ENCODE measurements around the gene NOX5. TPM values are rescaled to one million over a fixed set of nuclear protein-coding genes. Genes with fewer than 3 reads are reported as not detected.

The NOX5 gene
- total RNA-seq, 1 donor from 2014 or later, result 0.14 TPM

GRCh38 chr15:68993276-68993675 lies 21.2 kb upstream of the NOX5 start:
- no peaks in the 10 kb centered on the region for H3K4me1 ChIP-seq
- no peaks in the 10 kb centered on the region for H3K9me3 ChIP-seq
- DNase-seq, result no peak
- intact Hi-C loops (cut with DNase I), result no loop called here
- H3K4me3 ChIP-seq, result no peak overlapping the region
- H3K27me3 ChIP-seq, result no peaks in the 10 kb centered on the region
- no peaks in the 10 kb centered on the region for H3K36me3 ChIP-seq
- TF ChIP-seq, protein P1, sequence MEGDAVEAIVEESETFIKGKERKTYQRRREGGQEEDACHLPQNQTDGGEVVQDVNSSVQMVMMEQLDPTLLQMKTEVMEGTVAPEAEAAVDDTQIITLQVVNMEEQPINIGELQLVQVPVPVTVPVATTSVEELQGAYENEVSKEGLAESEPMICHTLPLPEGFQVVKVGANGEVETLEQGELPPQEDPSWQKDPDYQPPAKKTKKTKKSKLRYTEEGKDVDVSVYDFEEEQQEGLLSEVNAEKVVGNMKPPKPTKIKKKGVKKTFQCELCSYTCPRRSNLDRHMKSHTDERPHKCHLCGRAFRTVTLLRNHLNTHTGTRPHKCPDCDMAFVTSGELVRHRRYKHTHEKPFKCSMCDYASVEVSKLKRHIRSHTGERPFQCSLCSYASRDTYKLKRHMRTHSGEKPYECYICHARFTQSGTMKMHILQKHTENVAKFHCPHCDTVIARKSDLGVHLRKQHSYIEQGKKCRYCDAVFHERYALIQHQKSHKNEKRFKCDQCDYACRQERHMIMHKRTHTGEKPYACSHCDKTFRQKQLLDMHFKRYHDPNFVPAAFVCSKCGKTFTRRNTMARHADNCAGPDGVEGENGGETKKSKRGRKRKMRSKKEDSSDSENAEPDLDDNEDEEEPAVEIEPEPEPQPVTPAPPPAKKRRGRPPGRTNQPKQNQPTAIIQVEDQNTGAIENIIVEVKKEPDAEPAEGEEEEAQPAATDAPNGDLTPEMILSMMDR (IDR thresholded peaks at IDR 0.05), result no peak
- H3K27ac ChIP-seq, result no peak overlapping the region
- no peak for ATAC-seq

- H3K27ac ChIP-seq, result no peak overlapping the region
- H3K4me3 ChIP-seq, result no peak overlapping the region
- TF ChIP-seq, protein P1 (IDR thresholded peaks at IDR 0.05), result no peak
- no peaks in the 10 kb centered on the region for H3K27me3 ChIP-seq
- intact Hi-C loops (cut with DNase I), result no loop called here
- H3K9me3 ChIP-seq, result no peaks in the 10 kb centered on the region
- ATAC-seq, result no peak
- no peaks in the 10 kb centered on the region for H3K36me3 ChIP-seq
- DNase-seq, result no peak
- no peaks in the 10 kb centered on the region for H3K4me1 ChIP-seq
Measured at GRCh38 chr15:68994149-68994548, 20.3 kb upstream of the NOX5 start.

GRCh38 chr15:68994981-68995761 lies 19.3 kb upstream of the NOX5 start:
- no peaks in the 10 kb centered on the region for H3K36me3 ChIP-seq
- H3K27me3 ChIP-seq, result no peaks in the 10 kb centered on the region
- H3K27ac ChIP-seq, result no peak overlapping the region
- intact Hi-C loops (cut with DNase I), result no loop called here
- ATAC-seq (no peak), DNase-seq (no peak)
- H3K4me3 ChIP-seq, result no peak overlapping the region
- no peaks in the 10 kb centered on the region for H3K9me3 ChIP-seq
- no peaks in the 10 kb centered on the region for H3K4me1 ChIP-seq
- TF ChIP-seq, protein P1 (IDR thresholded peaks at IDR 0.05), result no peak

GRCh38 chr15:68997050-68997449 lies 17.4 kb upstream of the NOX5 start:
- no peaks in the 10 kb centered on the region for H3K4me1 ChIP-seq
- H3K27ac ChIP-seq, result no peak overlapping the region
- no peaks in the 10 kb centered on the region for H3K9me3 ChIP-seq
- TF ChIP-seq, protein P1 (IDR thresholded peaks at IDR 0.05), result no peak
- no peak overlapping the region for H3K4me3 ChIP-seq
- intact Hi-C loops (cut with DNase I), result no loop called here
- H3K27me3 ChIP-seq, result no peaks in the 10 kb centered on the region
- DNase-seq (no peak), ATAC-seq (no peak)
- no peaks in the 10 kb centered on the region for H3K36me3 ChIP-seq

GRCh38 chr15:68997930-68998777 lies 16.3 kb upstream of the NOX5 start:
- intact Hi-C loops (cut with DNase I), result no loop called here
- Histone ChIP-seq H3K9me3 (no peaks in the 10 kb centered on the region), H3K27me3 (no peaks in the 10 kb centered on the region), H3K4me3 (no peak overlapping the region), H3K27ac (no peak overlapping the region), H3K36me3 (no peaks in the 10 kb centered on the region), H3K4me1 (no peaks in the 10 kb centered on the region)
- TF ChIP-seq, protein P1 (IDR thresholded peaks at IDR 0.05), result no peak
- ATAC-seq, result no peak
- DNase-seq, result no peak
